IPS-18c (cell line): ENCODE results near the gene KLF11.

Experiments
- H3K4me3 ChIP-seq: 2 replicates; pipeline ENCODE4 v1.7.0; 2013; ENCODE audit warnings: low read depth, mild to moderate bottlenecking, low read length, moderate library complexity; ENCODE audit not compliant: insufficient read depth
- H3K9me3 ChIP-seq: one replicate; pipeline ENCODE4 v1.6.1; 2013; ENCODE audit warnings: mild to moderate bottlenecking, low read length, moderate library complexity; ENCODE audit not compliant: control insufficient read depth, insufficient read depth

KLF11 gene

GRCh38 chr2:10033251-10034006 is 9.9 kb upstream of the KLF11 start:
- Histone ChIP-seq H3K9me3 (no peaks in the 10 kb centered on the region), H3K4me3 (no peak overlapping the region)

- no peak overlapping the region for H3K4me3 ChIP-seq
- H3K9me3 ChIP-seq = no peaks in the 10 kb centered on the region
Observed at GRCh38 chr2:10034333-10035052, 8.9 kb upstream of the KLF11 start.

GRCh38 chr2:10035053-10035422 is 8.3 kb upstream of the KLF11 start:
- no peak overlapping the region for H3K4me3 ChIP-seq
- H3K9me3 ChIP-seq = no peaks in the 10 kb centered on the region

- H3K9me3 ChIP-seq = no peaks in the 10 kb centered on the region
- no peak overlapping the region for H3K4me3 ChIP-seq
Observed at GRCh38 chr2:10035633-10036032, 7.7 kb upstream of the KLF11 start.

- Histone ChIP-seq H3K9me3 (no peaks in the 10 kb centered on the region), H3K4me3 (no peak overlapping the region)
Observed at GRCh38 chr2:10036095-10036884, 7.1 kb upstream of the KLF11 start.

- no peak overlapping the region for H3K4me3 ChIP-seq
- H3K9me3 ChIP-seq = no peaks in the 10 kb centered on the region
Observed at GRCh38 chr2:10038123-10038522, 5.2 kb upstream of the KLF11 start.

GRCh38 chr2:10038716-10039115 is 4.6 kb upstream of the KLF11 start:
- no peak overlapping the region for H3K4me3 ChIP-seq

GRCh38 chr2:10039658-10040410 is 3.5 kb upstream of the KLF11 start:
- H3K9me3 ChIP-seq = no peaks in the 10 kb centered on the region

More at GRCh38 chr2:10038716-10039115, 4.6 kb upstream of the KLF11 start:
- H3K9me3 ChIP-seq = no peaks in the 10 kb centered on the region

GRCh38 chr2:10041711-10042110 is 1.6 kb upstream of the KLF11 start:
- H3K9me3 ChIP-seq = no peaks in the 10 kb centered on the region
- no peak overlapping the region for H3K4me3 ChIP-seq

More at GRCh38 chr2:10039658-10040410, 3.5 kb upstream of the KLF11 start:
- H3K4me3 ChIP-seq = no peak overlapping the region

GRCh38 chr2:10042301-10043161 is 819 bp upstream of the KLF11 start:
- peak overlapping the region; percentile 51 for H3K4me3 ChIP-seq

GRCh38 chr2:10043906-10044601 is 704 bp downstream of the KLF11 start:
- H3K9me3 ChIP-seq = no peaks in the 10 kb centered on the region
- peak overlapping the region; percentile 40 for H3K4me3 ChIP-seq

More at GRCh38 chr2:10042301-10043161, 819 bp upstream of the KLF11 start:
- no peaks in the 10 kb centered on the region for H3K9me3 ChIP-seq

- no peaks in the 10 kb centered on the region for H3K9me3 ChIP-seq
- H3K4me3 ChIP-seq = no peak overlapping the region
Observed at GRCh38 chr2:10045561-10046355, 2.4 kb downstream of the KLF11 start.

- Histone ChIP-seq H3K4me3 (no peak overlapping the region), H3K9me3 (no peaks in the 10 kb centered on the region)
Observed at GRCh38 chr2:10046931-10047330, 3.6 kb downstream of the KLF11 start.

GRCh38 chr2:10047616-10048500 is 4.5 kb downstream of the KLF11 start:
- no peak overlapping the region for H3K4me3 ChIP-seq

More at GRCh38 chr2:10047616-10048500, 4.5 kb downstream of the KLF11 start:
- H3K9me3 ChIP-seq = no peaks in the 10 kb centered on the region
